Osteoblast (primary cell): ENCODE measurements around the gene ZFP64. TPM values are rescaled to one million over a fixed set of nuclear protein-coding genes. Genes with fewer than 3 reads are reported as not detected.
"Not testable (repeated sequence)": the region's sequence is repeated elsewhere in the genome, so short reads cannot be mapped to it uniquely, and the experiment has no call there.

Experiments
- DNase-seq: peaks from one replicate; pipeline ENCODE4 v3.0.0; 2011; ENCODE audit warnings: low spot score, mixed read lengths; ENCODE audit not compliant: insufficient read length; ENCODE audit errors: missing footprints
- H2AFZ ChIP-seq: 2 replicates; pipeline ENCODE4 v1.6.0; 2011; ENCODE audit warnings: mild to moderate bottlenecking, low read length
- H3K27ac ChIP-seq: 2 replicates; pipeline ENCODE4 v1.5.1; 2011; ENCODE audit warnings: mild to moderate bottlenecking, low read depth, low read length, moderate library complexity
- H3K27me3 ChIP-seq: 2 replicates; pipeline ENCODE4 v1.6.0; 2012; ENCODE audit warnings: mild to moderate bottlenecking, control low read depth, inconsistent platforms, low read length, moderate library complexity; ENCODE audit not compliant: insufficient read depth
- H3K36me3 ChIP-seq: 2 replicates; pipeline ENCODE4 v1.5.1; 2011; ENCODE audit warnings: mild to moderate bottlenecking, low read length, control low read depth, moderate library complexity; ENCODE audit not compliant: insufficient read depth
- H3K4me1 ChIP-seq: 2 replicates; pipeline ENCODE4 v1.5.1; 2011; ENCODE audit warnings: mild to moderate bottlenecking, low read length, control low read depth, moderate library complexity; ENCODE audit not compliant: insufficient read depth
- H3K4me2 ChIP-seq: 2 replicates; pipeline ENCODE4 v1.6.0; 2011; ENCODE audit warnings: mild to moderate bottlenecking, low read length; ENCODE audit not compliant: insufficient read depth
- H3K4me3 ChIP-seq: fragments of 200-600 bp; sonication (generic); 3 replicates; pipeline ENCODE4 v1.5.1; 2012; ENCODE audit warnings: mild to moderate bottlenecking, low read length, inconsistent platforms; ENCODE audit not compliant: insufficient read depth
- H3K79me2 ChIP-seq: 2 replicates; pipeline ENCODE4 v1.6.0; 2012; ENCODE audit warnings: mild to moderate bottlenecking, low read length, control low read depth, inconsistent platforms; ENCODE audit not compliant: insufficient read depth
- H3K9me3 ChIP-seq: 2 replicates; pipeline ENCODE4 v1.5.1; 2011; ENCODE audit warnings: low read depth, low read length, control low read depth
- H4K20me1 ChIP-seq: 2 replicates; pipeline ENCODE4 v1.6.0; 2012; ENCODE audit warnings: mild to moderate bottlenecking, low read length, control low read depth; ENCODE audit not compliant: insufficient read depth
- CTCF ChIP-seq: IDR thresholded peaks from 2 replicates; pipeline ENCODE4 v1.5.1; 2011; ENCODE audit warnings: mild to moderate bottlenecking, low read depth, low read length, moderate library complexity; ENCODE audit errors: extremely low read depth
- total RNA-seq: library from RNA; depleted of rRNA; stranded (reverse); fragments of >200 nt; gene quantifications from 2 replicates; pipeline ENCODE4 v1.2.3, GENCODE V29; 2012

Gene ZFP64
- total RNA-seq, 1 donor = 33.3 TPM

GRCh38 chr20:52235129-52235528 is 43.5 kb upstream of the ZFP64 start:
- no peak for TF ChIP-seq CTCF
- no peak for DNase-seq
- Histone ChIP-seq H3K4me3 (no peak overlapping the region), H3K4me2 (no peak overlapping the region), H4K20me1 (no peaks in the 10 kb centered on the region), H3K36me3 (no peaks in the 10 kb centered on the region), H3K4me1 (peaks cover 4% of the 10 kb centered on the region), H3K9me3 (no peaks in the 10 kb centered on the region), H3K79me2 (no peaks in the 10 kb centered on the region), H2AFZ (no peak overlapping the region), H3K27me3 (no peaks in the 10 kb centered on the region), H3K27ac (no peak overlapping the region)

GRCh38 chr20:52234302-52235045 is 42.9 kb upstream of the ZFP64 start:
- Histone ChIP-seq H3K79me2 (no peaks in the 10 kb centered on the region), H3K9me3 (no peaks in the 10 kb centered on the region), H3K27ac (no peak overlapping the region), H3K4me1 (peaks cover 4% of the 10 kb centered on the region), H2AFZ (no peak overlapping the region), H3K4me3 (no peak overlapping the region), H3K27me3 (no peaks in the 10 kb centered on the region), H3K36me3 (no peaks in the 10 kb centered on the region), H4K20me1 (no peaks in the 10 kb centered on the region), H3K4me2 (no peak overlapping the region)
- no peak for TF ChIP-seq CTCF
- DNase-seq = no peak

- Histone ChIP-seq H2AFZ (no peak overlapping the region), H3K79me2 (no peaks in the 10 kb centered on the region), H3K27ac (no peak overlapping the region), H3K4me3 (no peak overlapping the region), H3K4me2 (no peak overlapping the region), H3K4me1 (peaks cover 4% of the 10 kb centered on the region), H4K20me1 (no peaks in the 10 kb centered on the region), H3K27me3 (peaks cover 2% of the 10 kb centered on the region), H3K9me3 (no peaks in the 10 kb centered on the region), H3K36me3 (no peaks in the 10 kb centered on the region)
- no peak for TF ChIP-seq CTCF
- no peak for DNase-seq
These were observed 39.7 kb upstream of the ZFP64 start for GRCh38 chr20:52231230-52231746.

- H4K20me1 ChIP-seq = no peaks in the 10 kb centered on the region
- no peaks in the 10 kb centered on the region for H3K79me2 ChIP-seq
- TF ChIP-seq CTCF = no peak
- no peaks in the 10 kb centered on the region for H3K9me3 ChIP-seq
- no peak overlapping the region for H3K27ac ChIP-seq
- peaks cover 3% of the 10 kb centered on the region for H3K27me3 ChIP-seq
- H3K4me3 ChIP-seq = no peak overlapping the region
- peaks cover 4% of the 10 kb centered on the region for H3K4me1 ChIP-seq
- H3K4me2 ChIP-seq = peak overlapping the region; percentile 21
- DNase-seq = no peak
- no peaks in the 10 kb centered on the region for H3K36me3 ChIP-seq
- H2AFZ ChIP-seq = no peak overlapping the region
These were observed 38.8 kb upstream of the ZFP64 start for GRCh38 chr20:52230409-52230808.

GRCh38 chr20:52229346-52229745 is 37.8 kb upstream of the ZFP64 start:
- H3K79me2 ChIP-seq, H3K36me3 ChIP-seq, H3K27ac ChIP-seq, H3K4me3 ChIP-seq, H3K27me3 ChIP-seq, H3K4me2 ChIP-seq, H3K9me3 ChIP-seq, DNase-seq, H3K4me1 ChIP-seq, H2AFZ ChIP-seq, H4K20me1 ChIP-seq: not testable (repeated sequence)
